A549 (cell line): Measurements from ENCODE around the gene PLCXD3. TPM values are rescaled to one million over a fixed set of nuclear protein-coding genes. Genes with fewer than 3 reads are reported as not detected.
A peak's percentile ranks its signal among the peaks of the same experiment; 100 is the strongest.

Experiments
- ATAC-seq, 2 experiments: fragments of 200-7000 bp in 1 of 2; fragments of >200 bp in 1 of 2; cut with Nextera tagmentation in 1 of 2; cut with Tn5 transposase in 1 of 2; 3 replicates each; pipeline versions ENCODE4 v1.8.0 to v1.9.1; 2018 to 2020; ENCODE audit warnings: mild to moderate bottlenecking in 1 of 2, moderate library complexity in 1 of 2
- CTCF ChIA-PET: fragments of 300-600 bp; sonication (Branson Sonifier 250); formaldehyde crosslinking; extraction: SDS; loops from one replicate; lab custom pipeline; 2021; ENCODE audit warnings: antibody characterized with exemption, inconsistent platforms; lab: Yijun Ruan, JAX
- POLR2A ChIA-PET: fragments of 350-600 bp; formaldehyde crosslinking; extraction: SDS; loops from one replicate; lab custom pipeline; 2021; ENCODE audit warnings: antibody characterized with exemption, inconsistent platforms; lab: Yijun Ruan, JAX
- DNase-seq, 2 experiments: peaks; one replicate each; pipeline versions ENCODE4 v3.0.0 to v3.0.0-alpha.2; 2011 to 2016; ENCODE audit warnings: low read depth in 1 of 2, low spot score in 1 of 2
- FAIRE-seq: peaks from 2 replicates; lab custom pipeline; 2011; peaks lifted over from hg19 to GRCh38; lab: Jason Lieb, UNC
- H3K27ac ChIP-seq, 2 experiments: fragments of >200 bp; sonication (Bioruptor Twin); formaldehyde crosslinking; 3 replicates each; pipeline ENCODE4 v1.5.1; 2016 to 2017
- H3K4me1 ChIP-seq: fragments of >200 bp; sonication (Bioruptor Twin); formaldehyde crosslinking; 3 replicates; pipeline ENCODE4 v1.6.1; 2016
- H3K4me2 ChIP-seq: fragments of >200 bp; sonication (Bioruptor Twin); formaldehyde crosslinking; 3 replicates; pipeline ENCODE4 v1.6.1; 2016
- H3K4me3 ChIP-seq: fragments of >200 bp; sonication (Bioruptor Twin); formaldehyde crosslinking; 3 replicates; pipeline ENCODE4 v1.5.1; 2016
- H3K9me3 ChIP-seq: fragments of >200 bp; sonication (Bioruptor Twin); formaldehyde crosslinking; 3 replicates; pipeline ENCODE4 v1.6.1; 2016
- ATOH8 ChIP-seq: fragments of 250-450 bp; sonication (Bioruptor Pico); IDR thresholded peaks from 2 replicates; pipeline ENCODE4 v1.5.0; 2020; ENCODE audit warnings: low read depth, mild to moderate bottlenecking, moderate library complexity
- BHLHE40 ChIP-seq: IDR thresholded peaks from 2 replicates; pipeline ENCODE4 v1.6.1; 2012; ENCODE audit warnings: low read depth, low read length, inconsistent platforms
- CBX2 ChIP-seq: fragments of 200-600 bp; sonication (generic); IDR thresholded peaks from 2 replicates; pipeline ENCODE4 v1.6.1; 2016; ENCODE audit warnings: low read depth, mild to moderate bottlenecking, borderline replicate concordance
- CBX8 ChIP-seq: fragments of 200-600 bp; sonication (generic); IDR thresholded peaks from 2 replicates; pipeline ENCODE4 v1.6.1; 2016
- E2F6 ChIP-seq: IDR thresholded peaks from 2 replicates; pipeline ENCODE4 v1.6.1; 2012; ENCODE audit warnings: low read depth, borderline replicate concordance
- EHMT2 ChIP-seq: fragments of 200-600 bp; sonication (generic); IDR thresholded peaks from 2 replicates; pipeline ENCODE4 v1.6.1; 2016; ENCODE audit warnings: antibody characterized with exemption, low read depth, mild to moderate bottlenecking, moderate library complexity
- EP300 ChIP-seq, 2 experiments: fragments of >200 bp; sonication (Bioruptor Twin); formaldehyde crosslinking; IDR thresholded peaks; 2 replicates in 1 of 2; 3 replicates in 1 of 2; pipeline ENCODE4 v1.6.1; 2016 to 2017
- ESRRA ChIP-seq: fragments of 150-350 bp; IDR thresholded peaks from 2 replicates; pipeline ENCODE4 v1.6.1; 2014; ENCODE audit warnings: mild to moderate bottlenecking, low read length, borderline replicate concordance
- GATA3 ChIP-seq: IDR thresholded peaks from 2 replicates; pipeline ENCODE4 v1.6.1; 2012; ENCODE audit warnings: borderline replicate concordance
- HOXB13 ChIP-seq: fragments of 250-450 bp; sonication (Bioruptor Pico); IDR thresholded peaks from 2 replicates; pipeline ENCODE4 v1.5.0; 2020; ENCODE audit warnings: low read depth, mild to moderate bottlenecking, moderate library complexity
- JUNB ChIP-seq: fragments of >200 bp; sonication (Bioruptor Twin); formaldehyde crosslinking; IDR thresholded peaks from 2 replicates; pipeline ENCODE4 v1.6.1; 2016
- KDM1A ChIP-seq: fragments of 200-600 bp; sonication (generic); IDR thresholded peaks from 2 replicates; pipeline ENCODE4 v1.6.1; 2016; ENCODE audit warnings: low read depth, mild to moderate bottlenecking
- NPAS2 ChIP-seq: fragments of 250-450 bp; sonication (Bioruptor Pico); IDR thresholded peaks from 2 replicates; pipeline ENCODE4 v1.8.0; 2022; ENCODE audit warnings: mild to moderate bottlenecking, moderate library complexity, borderline replicate concordance
- NR3C1 ChIP-seq: fragments of >200 bp; sonication (Bioruptor Twin); formaldehyde crosslinking; IDR thresholded peaks from 3 replicates; pipeline ENCODE4 v1.6.1; 2017
- RAD21 ChIP-seq, 2 experiments: fragments of >200 bp in 1 of 2; sonication (Bioruptor Twin) in 1 of 2; formaldehyde crosslinking in 1 of 2; IDR thresholded peaks in 1 of 2; conservative IDR thresholded peaks in 1 of 2; 2 replicates in 1 of 2; 3 replicates in 1 of 2; pipeline ENCODE4 v1.6.1; 2012 to 2018; ENCODE audit warnings: inconsistent platforms in 1 of 2
- RARB ChIP-seq: fragments of 250-450 bp; sonication (Bioruptor Pico); IDR thresholded peaks from 2 replicates; pipeline ENCODE4 v1.8.0; 2021; ENCODE audit warnings: mild to moderate bottlenecking, moderate library complexity
- RNF2 ChIP-seq: fragments of 200-600 bp; sonication (generic); IDR thresholded peaks from 2 replicates; pipeline ENCODE4 v1.6.1; 2016; ENCODE audit warnings: low read depth, mild to moderate bottlenecking, antibody characterized with exemption, moderate library complexity, borderline replicate concordance
- SMC3 ChIP-seq: fragments of >200 bp; sonication (Bioruptor Twin); formaldehyde crosslinking; IDR thresholded peaks from 3 replicates; pipeline ENCODE4 v1.6.1; 2018; ENCODE audit warnings: inconsistent platforms
- SREBF2 ChIP-seq: fragments of 450-650 bp; IDR thresholded peaks from 2 replicates; pipeline ENCODE4 v1.6.1; 2014; ENCODE audit warnings: mild to moderate bottlenecking, moderate library complexity
- ZFP36 ChIP-seq: fragments of 450-650 bp; IDR thresholded peaks from 2 replicates; pipeline ENCODE4 v1.6.1; 2014; ENCODE audit warnings: borderline replicate concordance; ENCODE audit not compliant: partially characterized antibody
- WGBS: methylation state at CpG from one replicate; pipeline ENCODE4 v1.1.6; 2017; ENCODE audit errors: missing lambda C conversion rate; 5-methylcytosine and 5-hydroxymethylcytosine counted together
- polyA plus RNA-seq, 4 experiments: library from polyadenylated mRNA; depleted of rRNA in 3 of 4; stranded (reverse); fragments of >200 nt; fragmentation: RNase III in 1 of 4; extraction: RNeasy Plus Mini Kit Qiagen cat#74134 plus additional on column Dnase treatment in 1 of 4; gene quantifications; 2 replicates in 3 of 4; 3 replicates in 1 of 4; pipeline ENCODE4 v1.2.3, GENCODE V29; 2011 to 2017
- TF ChIP-seq, protein P1 (sequence below): fragments of >200 bp; sonication (Bioruptor Twin); formaldehyde crosslinking; IDR thresholded peaks from 3 replicates; pipeline ENCODE4 v1.5.1; 2016
- TF ChIP-seq, protein P2 (sequence below): fragments of 150-350 bp; IDR thresholded peaks from 2 replicates; pipeline ENCODE4 v1.6.1; 2014; ENCODE audit warnings: low read depth, mild to moderate bottlenecking, low read length
- TF ChIP-seq, protein P3 (sequence below): IDR thresholded peaks from 2 replicates; pipeline ENCODE4 v1.6.1; 2012

The PLCXD3 gene
- polyA plus RNA-seq, 2 of the 4 experiments (the other 2 are of a cell fraction): 1.2 to 1.6 TPM

DNA sequence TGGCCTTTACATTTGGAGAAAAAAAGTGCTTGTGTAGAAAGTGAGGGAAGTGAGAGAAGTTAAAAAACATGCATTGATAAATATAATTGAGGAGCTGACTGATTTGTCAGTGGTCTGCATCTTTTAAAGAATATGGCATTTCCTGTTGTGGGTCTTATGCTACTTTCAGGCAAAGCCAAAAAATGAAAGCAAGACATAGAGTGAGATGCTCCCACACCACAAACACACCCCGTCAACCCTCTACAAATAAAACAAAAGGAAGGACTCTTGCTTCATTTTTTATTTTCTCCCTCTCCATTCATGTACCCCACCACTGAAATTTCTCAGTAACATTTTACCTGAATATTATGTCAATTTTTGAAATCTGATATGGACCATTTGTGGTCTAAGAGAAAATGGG, 22.1 kb upstream of the PLCXD3 start:
- no peak for FAIRE-seq
- no peak for ATAC-seq
- Histone ChIP-seq H3K4me3 (no peak overlapping the region), H3K9me3 (peaks cover 4% of the 10 kb centered on the region; the same call in 1 of the 3 replicates), H3K4me1 (no peaks in the 10 kb centered on the region), H3K4me2 (no peak overlapping the region), H3K27ac (no peak overlapping the region)
- CTCF ChIA-PET: no interaction called here
- 0% methylated on average over 1 of the region's 1 CpG for WGBS
- no peak for DNase-seq
- POLR2A ChIA-PET: no interaction called here
- TF ChIP-seq KDM1A (no peak), NR3C1 (no peak), RARB (no peak), BHLHE40 (no peak), ZFP36 (no peak), RNF2 (no peak), JUNB (no peak), CBX8 (no peak), RAD21 (conservative IDR thresholded peaks at IDR 0.05 in 1 of 2, IDR thresholded peaks at IDR 0.05 in 1 of 2) (no peak), HOXB13 (CRISPR knock-in tag) (no peak)
- TF ChIP-seq, protein P1, sequence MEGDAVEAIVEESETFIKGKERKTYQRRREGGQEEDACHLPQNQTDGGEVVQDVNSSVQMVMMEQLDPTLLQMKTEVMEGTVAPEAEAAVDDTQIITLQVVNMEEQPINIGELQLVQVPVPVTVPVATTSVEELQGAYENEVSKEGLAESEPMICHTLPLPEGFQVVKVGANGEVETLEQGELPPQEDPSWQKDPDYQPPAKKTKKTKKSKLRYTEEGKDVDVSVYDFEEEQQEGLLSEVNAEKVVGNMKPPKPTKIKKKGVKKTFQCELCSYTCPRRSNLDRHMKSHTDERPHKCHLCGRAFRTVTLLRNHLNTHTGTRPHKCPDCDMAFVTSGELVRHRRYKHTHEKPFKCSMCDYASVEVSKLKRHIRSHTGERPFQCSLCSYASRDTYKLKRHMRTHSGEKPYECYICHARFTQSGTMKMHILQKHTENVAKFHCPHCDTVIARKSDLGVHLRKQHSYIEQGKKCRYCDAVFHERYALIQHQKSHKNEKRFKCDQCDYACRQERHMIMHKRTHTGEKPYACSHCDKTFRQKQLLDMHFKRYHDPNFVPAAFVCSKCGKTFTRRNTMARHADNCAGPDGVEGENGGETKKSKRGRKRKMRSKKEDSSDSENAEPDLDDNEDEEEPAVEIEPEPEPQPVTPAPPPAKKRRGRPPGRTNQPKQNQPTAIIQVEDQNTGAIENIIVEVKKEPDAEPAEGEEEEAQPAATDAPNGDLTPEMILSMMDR: no peak
- TF ChIP-seq, protein P2, sequence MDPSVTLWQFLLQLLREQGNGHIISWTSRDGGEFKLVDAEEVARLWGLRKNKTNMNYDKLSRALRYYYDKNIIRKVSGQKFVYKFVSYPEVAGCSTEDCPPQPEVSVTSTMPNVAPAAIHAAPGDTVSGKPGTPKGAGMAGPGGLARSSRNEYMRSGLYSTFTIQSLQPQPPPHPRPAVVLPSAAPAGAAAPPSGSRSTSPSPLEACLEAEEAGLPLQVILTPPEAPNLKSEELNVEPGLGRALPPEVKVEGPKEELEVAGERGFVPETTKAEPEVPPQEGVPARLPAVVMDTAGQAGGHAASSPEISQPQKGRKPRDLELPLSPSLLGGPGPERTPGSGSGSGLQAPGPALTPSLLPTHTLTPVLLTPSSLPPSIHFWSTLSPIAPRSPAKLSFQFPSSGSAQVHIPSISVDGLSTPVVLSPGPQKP: no peak

DNA sequence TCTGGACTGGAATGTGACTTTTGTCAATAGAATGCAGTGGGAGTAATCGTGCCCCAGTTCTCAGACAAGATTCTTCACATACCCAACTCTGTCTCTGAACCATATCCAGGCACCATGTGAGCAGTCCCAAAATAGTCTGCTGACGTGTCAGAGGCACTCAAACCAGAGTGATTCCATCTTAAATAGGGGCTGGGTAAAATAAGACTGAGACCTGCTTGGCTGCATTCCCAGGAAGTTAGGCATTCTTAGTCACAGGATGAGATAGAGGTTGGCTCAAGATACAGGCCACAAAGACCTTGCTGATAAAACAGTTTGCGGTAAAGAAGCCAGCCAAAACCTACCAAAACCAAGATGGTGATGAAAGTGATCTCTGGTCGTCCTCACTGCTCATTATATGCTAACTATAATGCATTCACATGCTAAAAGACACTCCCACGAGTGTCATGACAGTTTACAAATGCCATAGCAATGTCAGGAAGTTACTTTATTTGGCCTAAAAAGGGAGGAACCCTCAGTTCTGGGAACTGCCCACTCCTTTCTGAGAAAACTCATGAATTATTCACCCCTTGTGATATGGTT, 16.9 kb upstream of the PLCXD3 start:
- CTCF ChIA-PET: no interaction called here
- Histone ChIP-seq H3K4me1 (no peaks in the 10 kb centered on the region), H3K27ac (no peak overlapping the region), H3K4me2 (no peak overlapping the region)
- 4% methylated on average over 5 of the region's 5 CpGs for WGBS
- peak in 1 of 2 experiments; percentile 54 for DNase-seq
- TF ChIP-seq GATA3: peak; percentile 34; the same call in 1 of the 2 replicates
- TF ChIP-seq NR3C1: no peak
- TF ChIP-seq, all 56 proteins: peak for 1
- Histone ChIP-seq H3K4me3 (no peak overlapping the region), H3K9me3 (peaks cover 4% of the 10 kb centered on the region; the same call in 1 of the 3 replicates)
- POLR2A ChIA-PET: no interaction called here
- peak; percentile 76 to 84; a peak in 4 of 6 replicates for ATAC-seq
- no peak for FAIRE-seq

DNA sequence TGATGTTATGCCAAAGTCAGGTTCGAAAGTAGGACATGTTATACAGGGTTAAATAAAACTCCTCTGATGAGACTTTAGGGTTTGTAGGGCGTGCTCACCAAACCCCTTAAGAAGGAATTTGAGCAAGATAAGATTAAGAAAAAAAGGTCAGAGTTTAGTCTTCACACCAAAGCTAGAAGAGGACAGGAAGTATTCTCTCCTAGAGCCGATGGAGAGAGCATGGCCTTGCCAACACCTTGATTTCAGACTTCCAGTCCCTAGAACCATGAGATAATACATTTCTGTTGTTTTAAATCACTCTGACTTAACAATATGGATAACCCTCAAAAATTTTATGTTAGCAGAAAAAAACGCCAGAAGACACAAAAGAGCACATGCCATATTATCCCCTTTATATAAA, 16.3 kb upstream of the PLCXD3 start:
- H3K27ac ChIP-seq: no peak overlapping the region
- no peak for ATAC-seq
- peaks cover 4% of the 10 kb centered on the region; the same call in 1 of the 3 replicates for H3K9me3 ChIP-seq
- ChIA-PET CTCF (no interaction called here), POLR2A (no interaction called here)
- no peak for DNase-seq
- FAIRE-seq: no peak
- H3K4me3 ChIP-seq: no peak overlapping the region
- 38% methylated on average over 4 of the region's 4 CpGs for WGBS
- no peaks in the 10 kb centered on the region for H3K4me1 ChIP-seq
- no peak overlapping the region for H3K4me2 ChIP-seq
- TF ChIP-seq KDM1A (no peak), E2F6 (no peak), CBX2 (no peak), ATOH8 (no peak), RNF2 (no peak), SMC3 (no peak), NPAS2 (no peak), NR3C1 (no peak), GATA3 (no peak), ZFP36 (no peak), ESRRA (no peak), EHMT2 (no peak), EP300 (IDR thresholded peaks at IDR 0.05) (no peak), SREBF2 (no peak), CBX8 (no peak)
- TF ChIP-seq, protein P1: no peak
- TF ChIP-seq, protein P3, sequence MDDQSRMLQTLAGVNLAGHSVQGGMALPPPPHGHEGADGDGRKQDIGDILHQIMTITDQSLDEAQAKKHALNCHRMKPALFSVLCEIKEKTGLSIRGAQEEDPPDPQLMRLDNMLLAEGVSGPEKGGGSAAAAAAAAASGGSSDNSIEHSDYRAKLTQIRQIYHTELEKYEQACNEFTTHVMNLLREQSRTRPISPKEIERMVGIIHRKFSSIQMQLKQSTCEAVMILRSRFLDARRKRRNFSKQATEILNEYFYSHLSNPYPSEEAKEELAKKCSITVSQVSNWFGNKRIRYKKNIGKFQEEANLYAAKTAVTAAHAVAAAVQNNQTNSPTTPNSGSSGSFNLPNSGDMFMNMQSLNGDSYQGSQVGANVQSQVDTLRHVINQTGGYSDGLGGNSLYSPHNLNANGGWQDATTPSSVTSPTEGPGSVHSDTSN: no peak
